GM12864 (cell line): Measurements from ENCODE around the gene SF3A1.

ENCODE experiments used
- DNase-seq: peaks from one replicate; pipeline ENCODE4 v3.0.0-alpha.2; 2011; ENCODE audit warnings: low read depth
- H3K4me3 ChIP-seq: 2 replicates; pipeline ENCODE4 v1.5.1; 2011; ENCODE audit warnings: mild to moderate bottlenecking, low read depth, low read length, control low read depth
- CTCF ChIP-seq: IDR thresholded peaks from 2 replicates; pipeline ENCODE4 v1.5.1; 2011; ENCODE audit warnings: low read depth, mild to moderate bottlenecking, moderate library complexity, low read length, control low read depth, inconsistent platforms; ENCODE audit errors: missing control alignments

SF3A1 gene

GRCh38 chr22:30287648-30288418, 68.9 kb downstream of the SF3A1 start:
- H3K4me3 ChIP-seq: no peak overlapping the region
- peak; percentile 68 for DNase-seq
- peak; percentile 88 for TF ChIP-seq CTCF

- H3K4me3 ChIP-seq: no peak overlapping the region
- no peak for DNase-seq
- TF ChIP-seq CTCF: peak; percentile 87
Measured at GRCh38 chr22:30286813-30287647, 69.7 kb downstream of the SF3A1 start.

- no peak for TF ChIP-seq CTCF
- no peak for DNase-seq
- no peak overlapping the region for H3K4me3 ChIP-seq
Measured at GRCh38 chr22:30286331-30286730, 70.4 kb downstream of the SF3A1 start.

- no peak overlapping the region for H3K4me3 ChIP-seq
- no peak for TF ChIP-seq CTCF
- no peak for DNase-seq
Measured at GRCh38 chr22:30285846-30286200, 70.9 kb downstream of the SF3A1 start.

GRCh38 chr22:30285176-30285845, 71.4 kb downstream of the SF3A1 start:
- DNase-seq: no peak
- H3K4me3 ChIP-seq: no peak overlapping the region
- TF ChIP-seq CTCF: no peak

GRCh38 chr22:30284666-30285065, 72.0 kb downstream of the SF3A1 start:
- DNase-seq: no peak
- no peak overlapping the region for H3K4me3 ChIP-seq
- no peak for TF ChIP-seq CTCF
